IMR-90 (cell line): ENCODE results near the gene OTOG. TPM values are rescaled to one million over a fixed set of nuclear protein-coding genes. Genes with fewer than 3 reads are reported as not detected.

Experiments used
- ATAC-seq: fragments of 200-7000 bp; cut with Tn5 transposase; 2 replicates; pipeline ENCODE4 v1.9.1; 2020; ENCODE audit warnings: low read depth, mild to moderate bottlenecking, moderate library complexity
- BruUV-seq: library from RNA; stranded (reverse); fragments of 400-500 nt; replicated peaks from 2 replicates; lab custom pipeline; 2021; lab: Mats Ljungman, UMichigan
- CTCF ChIA-PET: fragments of 300-600 bp; formaldehyde crosslinking; extraction: SDS; loops from one replicate; lab custom pipeline; 2021; ENCODE audit warnings: antibody characterized with exemption; lab: Yijun Ruan, JAX
- POLR2A ChIA-PET: fragments of 300-600 bp; sonication (Branson Sonifier 250); formaldehyde crosslinking; loops from one replicate; lab custom pipeline; 2022; ENCODE audit warnings: antibody characterized with exemption; ENCODE audit not compliant: unreplicated experiment; lab: Charles Lee
- DNase-seq: peaks from one replicate; pipeline ENCODE4 v3.0.0; 2013
- H2AFZ ChIP-seq: replicated peaks from 2 replicates; pipeline ENCODE3; 2013; ENCODE audit warnings: low read length, mild to moderate bottlenecking; ENCODE audit not compliant: poor library complexity
- H2AK5ac ChIP-seq: 2 replicates; pipeline ENCODE4 v1.6.1; 2013; ENCODE audit warnings: low read depth, low read length, inconsistent platforms
- H2AK9ac ChIP-seq: replicated peaks from 2 replicates; pipeline ENCODE3; 2013; ENCODE audit warnings: mild to moderate bottlenecking, low read depth, low read length, moderate library complexity; ENCODE audit not compliant: poor library complexity
- H2BK120ac ChIP-seq: 2 replicates; pipeline ENCODE4 v1.6.1; 2013; ENCODE audit warnings: low read depth, low read length, inconsistent platforms
- H2BK15ac ChIP-seq: 3 replicates; pipeline ENCODE4 v1.6.1; 2013; ENCODE audit warnings: low read depth, low read length, inconsistent platforms
- H2BK20ac ChIP-seq: 2 replicates; pipeline ENCODE4 v1.6.1; 2013; ENCODE audit warnings: low read depth, mild to moderate bottlenecking, inconsistent platforms, low read length, moderate library complexity
- H2BK5ac ChIP-seq: 2 replicates; pipeline ENCODE4 v1.6.1; 2013; ENCODE audit warnings: mild to moderate bottlenecking, low read depth, low read length, inconsistent platforms; ENCODE audit not compliant: poor library complexity, severe bottlenecking
- H3K14ac ChIP-seq: replicated peaks from 2 replicates; pipeline ENCODE4 v1.6.1; 2013; ENCODE audit warnings: low read depth, low read length, inconsistent platforms
- H3K18ac ChIP-seq: 2 replicates; pipeline ENCODE4 v1.6.1; 2013; ENCODE audit warnings: low read depth, low read length, control low read depth
- H3K23ac ChIP-seq: 2 replicates; pipeline ENCODE4 v1.6.1; 2013; ENCODE audit warnings: low read depth, low read length, inconsistent platforms
- H3K27ac ChIP-seq: 2 replicates; pipeline ENCODE4 v1.5.1; 2013; ENCODE audit warnings: mild to moderate bottlenecking, control low read depth, low read length; ENCODE audit not compliant: insufficient read depth
- H3K27me3 ChIP-seq: 2 replicates; pipeline ENCODE4 v1.6.1; 2013; ENCODE audit warnings: low read length; ENCODE audit not compliant: control insufficient read depth, insufficient read depth
- H3K36me3 ChIP-seq: 2 replicates; pipeline ENCODE4 v1.6.1; 2013; ENCODE audit warnings: low read length, mixed read lengths; ENCODE audit not compliant: control insufficient read depth, insufficient read depth
- H3K4ac ChIP-seq: 2 replicates; pipeline ENCODE4 v1.6.1; 2013; ENCODE audit warnings: low read depth, low read length, inconsistent platforms
- H3K4me1 ChIP-seq: 2 replicates; pipeline ENCODE4 v1.6.1; 2013; ENCODE audit warnings: low read length, mixed read lengths; ENCODE audit not compliant: control insufficient read depth, insufficient read depth
- H3K4me2 ChIP-seq: 2 replicates; pipeline ENCODE4 v1.6.1; 2013; ENCODE audit warnings: low read depth, mild to moderate bottlenecking, control low read depth, low read length, moderate library complexity
- H3K4me3 ChIP-seq: 2 replicates; pipeline ENCODE4 v1.5.1; 2013; ENCODE audit warnings: low read depth, mild to moderate bottlenecking, control low read depth, low read length, moderate library complexity; ENCODE audit not compliant: insufficient read depth
- H3K56ac ChIP-seq: 2 replicates; pipeline ENCODE4 v1.6.1; 2013; ENCODE audit warnings: low read length, inconsistent platforms; ENCODE audit not compliant: insufficient read depth; ENCODE audit errors: extremely low read depth
- H3K79me1 ChIP-seq, 2 experiments: 2 replicates each; pipeline ENCODE4 v1.6.1; 2013; ENCODE audit warnings: low read length in 2 of 2, inconsistent platforms in 1 of 2, low read depth in 1 of 2
- H3K9ac ChIP-seq: 2 replicates; pipeline ENCODE4 v1.6.1; 2013; ENCODE audit warnings: low read depth, low read length, control low read depth
- H3K9me1 ChIP-seq: 2 replicates; pipeline ENCODE4 v1.6.1; 2013; ENCODE audit warnings: low read length, inconsistent platforms; ENCODE audit not compliant: insufficient read depth
- H3K9me3 ChIP-seq: 2 replicates; pipeline ENCODE4 v1.6.1; 2013; ENCODE audit warnings: low read length; ENCODE audit not compliant: control insufficient read depth, insufficient read depth
- H4K20me1 ChIP-seq: 2 replicates; pipeline ENCODE4 v1.6.1; 2013; ENCODE audit warnings: low read length, inconsistent platforms; ENCODE audit not compliant: insufficient read depth
- H4K5ac ChIP-seq: 2 replicates; pipeline ENCODE4 v1.6.1; 2013; ENCODE audit warnings: mild to moderate bottlenecking, low read depth, low read length, control low read depth
- H4K8ac ChIP-seq, 2 experiments: 2 replicates each; pipeline ENCODE4 v1.6.1; 2013; ENCODE audit warnings: low read depth in 2 of 2, low read length in 2 of 2, control low read depth in 1 of 2, inconsistent platforms in 1 of 2
- H4K91ac ChIP-seq: 2 replicates; pipeline ENCODE4 v1.6.1; 2013; ENCODE audit warnings: low read depth, low read length, inconsistent platforms; ENCODE audit not compliant: insufficient read depth
- BHLHE40 ChIP-seq: fragments of 150-350 bp; IDR thresholded peaks from 2 replicates; pipeline ENCODE4 v1.6.1; 2016; ENCODE audit warnings: mild to moderate bottlenecking, low read depth, low read length
- CEBPB ChIP-seq: IDR thresholded peaks from 2 replicates; pipeline ENCODE4 v1.6.1; 2012; ENCODE audit warnings: low read depth, low read length, improper control_type of control experiment
- CHD1 ChIP-seq: IDR thresholded peaks from 2 replicates; pipeline ENCODE4 v1.6.1; 2012; ENCODE audit warnings: low read depth, low read length, improper control_type of control experiment
- MAZ ChIP-seq: IDR thresholded peaks from 2 replicates; pipeline ENCODE4 v1.6.1; 2012; ENCODE audit warnings: low read depth, mild to moderate bottlenecking, low read length, improper control_type of control experiment, moderate library complexity, borderline replicate concordance
- MXI1 ChIP-seq: IDR thresholded peaks from 2 replicates; pipeline ENCODE4 v1.6.1; 2012; ENCODE audit warnings: low read depth, mild to moderate bottlenecking, low read length, moderate library complexity, borderline replicate concordance
- NFE2L2 ChIP-seq: fragments of 150-350 bp; IDR thresholded peaks from 2 replicates; pipeline ENCODE4 v1.6.1; 2016; ENCODE audit warnings: low read depth, mild to moderate bottlenecking, low read length
- POLR2A ChIP-seq: IDR thresholded peaks from 2 replicates; pipeline ENCODE4 v1.6.1; 2012; ENCODE audit warnings: mild to moderate bottlenecking, low read depth, low read length
- RCOR1 ChIP-seq: IDR thresholded peaks from 2 replicates; pipeline ENCODE4 v1.6.1; 2012; ENCODE audit warnings: mild to moderate bottlenecking, low read length, improper control_type of control experiment; ENCODE audit not compliant: insufficient replicate concordance
- SMC3 ChIP-seq: fragments of 150-350 bp; IDR thresholded peaks from 2 replicates; pipeline ENCODE4 v1.6.1; 2016; ENCODE audit warnings: low read depth, mild to moderate bottlenecking, antibody characterized with exemption, low read length, moderate library complexity
- WGBS, 2 experiments: methylation state at CpG; one replicate each; pipeline versions ENCODE4 v1.1.5 to v1.1.7; 2013; ENCODE audit warnings: missing lambda C conversion rate in 2 of 2; ENCODE audit not compliant: insufficient read length in 1 of 2; ENCODE audit errors: extremely low coverage in 2 of 2; 5-methylcytosine and 5-hydroxymethylcytosine counted together
- dilution Hi-C: fragments of 300-500 bp; cut with HindIII; formaldehyde crosslinking; loops from one replicate; pipeline ENCODE4 v1.14.3; 2018; ENCODE audit warnings: low sequenced_read_pairs; ENCODE audit not compliant: unreplicated experiment
- in situ Hi-C: fragments of 300-500 bp; cut with MboI; formaldehyde crosslinking; loops from 3 replicates; pipeline ENCODE4 v1.14.3; 2019; ENCODE audit warnings: low sequenced_read_pairs, inconsistent platforms, mixed read lengths
- intact Hi-C: fragments of 100-400 bp; cut with micrococcal nuclease; formaldehyde crosslinking; loops from 2 replicates; pipeline ENCODE4 v1.10.0; 2022
- polyA plus RNA-seq, 3 experiments: library from polyadenylated mRNA; depleted of rRNA; stranded (reverse); fragments of >200 nt; gene quantifications; 2 replicates each; pipeline ENCODE4 v1.2.3, GENCODE V29; 2012; ENCODE audit warnings: low replicate concordance in 1 of 3
- total RNA-seq: library from RNA; depleted of rRNA; stranded (reverse); fragments of >200 nt; gene quantifications from 2 replicates; pipeline ENCODE4 v1.2.3, GENCODE V29; 2012
- TF ChIP-seq, protein P1 (sequence below): conservative IDR thresholded peaks from 2 replicates; pipeline ENCODE4 v1.5.1; 2012; ENCODE audit warnings: mild to moderate bottlenecking, low read depth, low read length, improper control_type of control experiment
- TF ChIP-seq, protein P2 (sequence below): fragments of 150-350 bp; IDR thresholded peaks from 2 replicates; pipeline ENCODE4 v1.6.1; 2017; ENCODE audit warnings: mild to moderate bottlenecking, antibody characterized with exemption, low read length, low read depth
- TF ChIP-seq, protein P3 (sequence below): fragments of 150-350 bp; IDR thresholded peaks from 2 replicates; pipeline ENCODE4 v1.6.1; 2016; ENCODE audit warnings: low read depth, mild to moderate bottlenecking, low read length, moderate library complexity, borderline replicate concordance

Gene OTOG
- total and polyA plus RNA-seq, 2 of the 4 experiments (the other 2 are of a cell fraction), result not detected

- Histone ChIP-seq H3K4ac (no peak overlapping the region), H4K20me1 (no peaks in the 10 kb centered on the region), H3K79me1 (no peaks in the 10 kb centered on the region), H3K4me3 (no peak overlapping the region), H4K91ac (no peak overlapping the region), H3K14ac (no peak overlapping the region), H3K23ac (no peak overlapping the region), H4K5ac (no peak overlapping the region), H3K18ac (no peak overlapping the region), H3K9ac (no peak overlapping the region), H2BK15ac (no peak overlapping the region), H3K9me3 (no peaks in the 10 kb centered on the region), H3K27me3 (0 out of 2 replicates have a peak, but pooled peaks cover 2% of the 10 kb centered on the region), H3K9me1 (no peaks in the 10 kb centered on the region), H2AK9ac (no peak overlapping the region), H3K56ac (no peak overlapping the region), H2AK5ac (no peak overlapping the region), H4K8ac (no peak overlapping the region), H3K4me2 (no peak overlapping the region), H2BK20ac (no peak overlapping the region), H2BK5ac (no peak overlapping the region), H3K4me1 (no peaks in the 10 kb centered on the region), H2BK120ac (no peak overlapping the region), H3K36me3 (no peaks in the 10 kb centered on the region), H3K27ac (no peak overlapping the region), H2AFZ (no peak overlapping the region)
- ATAC-seq, result no peak
- in situ Hi-C loops (no loop called here), intact Hi-C loops (no loop called here), dilution Hi-C loops (no loop called here)
- DNase-seq, result no peak
- ChIA-PET POLR2A (no interaction called here), CTCF (no interaction called here)
- TF ChIP-seq RCOR1 (no peak), SMC3 (no peak), MXI1 (no peak), POLR2A (no peak), MAZ (no peak), NFE2L2 (no peak), CEBPB (no peak), BHLHE40 (no peak), CHD1 (no peak)
- TF ChIP-seq, protein P1, sequence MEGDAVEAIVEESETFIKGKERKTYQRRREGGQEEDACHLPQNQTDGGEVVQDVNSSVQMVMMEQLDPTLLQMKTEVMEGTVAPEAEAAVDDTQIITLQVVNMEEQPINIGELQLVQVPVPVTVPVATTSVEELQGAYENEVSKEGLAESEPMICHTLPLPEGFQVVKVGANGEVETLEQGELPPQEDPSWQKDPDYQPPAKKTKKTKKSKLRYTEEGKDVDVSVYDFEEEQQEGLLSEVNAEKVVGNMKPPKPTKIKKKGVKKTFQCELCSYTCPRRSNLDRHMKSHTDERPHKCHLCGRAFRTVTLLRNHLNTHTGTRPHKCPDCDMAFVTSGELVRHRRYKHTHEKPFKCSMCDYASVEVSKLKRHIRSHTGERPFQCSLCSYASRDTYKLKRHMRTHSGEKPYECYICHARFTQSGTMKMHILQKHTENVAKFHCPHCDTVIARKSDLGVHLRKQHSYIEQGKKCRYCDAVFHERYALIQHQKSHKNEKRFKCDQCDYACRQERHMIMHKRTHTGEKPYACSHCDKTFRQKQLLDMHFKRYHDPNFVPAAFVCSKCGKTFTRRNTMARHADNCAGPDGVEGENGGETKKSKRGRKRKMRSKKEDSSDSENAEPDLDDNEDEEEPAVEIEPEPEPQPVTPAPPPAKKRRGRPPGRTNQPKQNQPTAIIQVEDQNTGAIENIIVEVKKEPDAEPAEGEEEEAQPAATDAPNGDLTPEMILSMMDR, result no peak
- TF ChIP-seq, protein P2, sequence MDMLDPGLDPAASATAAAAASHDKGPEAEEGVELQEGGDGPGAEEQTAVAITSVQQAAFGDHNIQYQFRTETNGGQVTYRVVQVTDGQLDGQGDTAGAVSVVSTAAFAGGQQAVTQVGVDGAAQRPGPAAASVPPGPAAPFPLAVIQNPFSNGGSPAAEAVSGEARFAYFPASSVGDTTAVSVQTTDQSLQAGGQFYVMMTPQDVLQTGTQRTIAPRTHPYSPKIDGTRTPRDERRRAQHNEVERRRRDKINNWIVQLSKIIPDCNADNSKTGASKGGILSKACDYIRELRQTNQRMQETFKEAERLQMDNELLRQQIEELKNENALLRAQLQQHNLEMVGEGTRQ, result no peak
- TF ChIP-seq, protein P3, sequence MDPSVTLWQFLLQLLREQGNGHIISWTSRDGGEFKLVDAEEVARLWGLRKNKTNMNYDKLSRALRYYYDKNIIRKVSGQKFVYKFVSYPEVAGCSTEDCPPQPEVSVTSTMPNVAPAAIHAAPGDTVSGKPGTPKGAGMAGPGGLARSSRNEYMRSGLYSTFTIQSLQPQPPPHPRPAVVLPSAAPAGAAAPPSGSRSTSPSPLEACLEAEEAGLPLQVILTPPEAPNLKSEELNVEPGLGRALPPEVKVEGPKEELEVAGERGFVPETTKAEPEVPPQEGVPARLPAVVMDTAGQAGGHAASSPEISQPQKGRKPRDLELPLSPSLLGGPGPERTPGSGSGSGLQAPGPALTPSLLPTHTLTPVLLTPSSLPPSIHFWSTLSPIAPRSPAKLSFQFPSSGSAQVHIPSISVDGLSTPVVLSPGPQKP, result no peak
- no TSS peak for BruUV-seq
- no CpG with 5 or more reads among the region's 17 CpGs for WGBS, 2 experiments
Measured at GRCh38 chr11:17641792-17642350, 94.8 kb downstream of the OTOG start.
